ENCODE measurements around the gene ATP11C.
"Not testable (repeated sequence)": the region's sequence is repeated elsewhere in the genome, so short reads cannot be mapped to it uniquely, and the experiment has no call there.

The ATP11C gene

GRCh38 chrX:139708067-139708466 is 224.8 kb downstream of the ATP11C start, which contains the start of gene MCF2:
TSS of gene MCF2 (minus strand) at chrX:139708167. CDS start at chrX:139651744, 56,423 bp downstream.
- DNase-seq: no peak

DNA sequence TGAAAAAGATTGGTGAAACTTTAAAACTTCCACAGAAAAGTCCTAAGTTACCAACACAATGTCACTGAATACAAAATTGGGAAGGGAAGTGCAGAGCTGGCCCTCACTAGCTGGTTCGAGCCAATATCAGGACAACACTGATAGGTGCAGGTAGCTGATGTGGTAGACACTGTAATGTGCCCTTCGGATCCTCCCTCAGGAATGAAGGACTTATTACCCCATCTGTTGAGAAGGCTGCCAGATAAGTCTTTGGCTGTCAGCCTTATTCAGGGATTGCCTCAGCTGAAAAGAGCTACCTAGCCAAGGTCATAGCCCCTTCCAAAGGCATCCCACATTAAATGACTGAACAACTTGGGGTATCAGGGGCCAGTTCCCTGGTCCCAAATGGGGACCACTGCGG is 230.2 kb downstream of the ATP11C start:
- DNase-seq: no peak

- no peak for DNase-seq
Observed at GRCh38 chrX:139692908-139693307, 239.9 kb downstream of the ATP11C start.

DNA sequence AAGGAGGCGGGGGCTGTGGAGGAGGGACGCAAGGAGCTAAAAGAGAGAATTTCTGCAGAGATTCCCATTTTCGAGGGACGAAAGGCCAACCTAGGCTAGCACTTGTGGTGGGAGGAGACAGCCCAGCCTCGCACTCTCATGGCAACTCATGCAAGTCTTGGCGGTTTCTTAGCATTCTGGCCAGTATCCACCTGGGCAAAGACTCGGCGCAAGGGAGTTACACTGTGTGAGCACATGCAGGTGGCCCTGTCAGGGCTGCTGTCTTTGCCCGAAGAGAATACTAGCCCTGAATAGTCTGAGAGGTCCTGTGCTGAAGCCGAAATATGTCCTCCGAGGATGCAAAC is 240.4 kb downstream of the ATP11C start:
- no peak for DNase-seq

GRCh38 chrX:139691843-139692505 is 240.9 kb downstream of the ATP11C start:
- DNase-seq: no peak

DNA sequence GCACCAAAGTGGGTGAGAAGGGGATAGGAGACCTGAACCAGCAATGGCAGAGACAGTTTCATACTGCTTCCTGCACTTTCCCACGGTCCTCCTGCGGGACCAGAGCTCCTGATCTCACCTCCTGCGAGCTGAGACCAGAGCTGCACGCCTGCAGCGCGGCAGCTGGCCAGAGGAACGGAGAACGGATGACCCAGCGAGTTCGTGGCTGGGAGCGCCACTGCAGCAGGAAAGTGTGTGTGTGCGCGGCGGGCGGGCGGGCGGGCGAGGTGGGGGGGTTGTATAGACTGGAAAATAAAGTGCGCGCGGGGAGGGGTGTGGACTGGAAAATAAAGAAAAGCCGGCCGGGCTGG is 241.4 kb downstream of the ATP11C start:
- no peak for DNase-seq

DNA sequence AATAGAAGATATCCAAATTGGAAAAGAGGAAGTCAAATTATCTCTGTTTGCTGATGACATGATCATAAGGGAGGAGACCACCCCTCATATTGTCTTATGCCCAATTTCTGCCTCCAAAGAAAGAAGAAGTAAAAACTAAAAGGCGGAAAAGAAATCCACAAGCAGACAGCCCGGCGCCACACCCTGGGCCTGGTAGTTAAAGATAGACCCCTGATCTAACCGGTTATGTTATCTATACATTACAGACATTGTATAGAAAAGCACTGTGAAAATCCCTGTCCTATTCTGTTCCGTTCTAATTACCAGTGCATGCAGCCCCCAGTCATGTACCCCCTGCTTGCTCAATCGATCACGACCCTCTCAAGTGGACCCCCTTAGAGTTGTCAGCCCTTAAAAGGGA is 247.7 kb downstream of the ATP11C start:
- DNase-seq: not testable (repeated sequence)

- DNase-seq: no peak
Observed at GRCh38 chrX:139680356-139680755, 252.5 kb downstream of the ATP11C start.
